Ramos (cell line): ENCODE results near the gene LRRN2.
"Not testable (repeated sequence)": the region's sequence is repeated elsewhere in the genome, so short reads cannot be mapped to it uniquely, and the experiment has no call there.

Experiments
- in situ Hi-C: fragments of 300-500 bp; cut with MboI; formaldehyde crosslinking; loops from one replicate; pipeline ENCODE4 v1.14.3; 2022; ENCODE audit warnings: low sequenced_read_pairs; ENCODE audit not compliant: unreplicated experiment

Gene LRRN2

GRCh38 chr1:204641936-204642335 is 43.6 kb downstream of the LRRN2 start:
- in situ Hi-C loops = no loop called here

GRCh38 chr1:204641455-204641854 is 44.1 kb downstream of the LRRN2 start:
- in situ Hi-C loops = no loop called here

GRCh38 chr1:204640578-204640977 is 45.0 kb downstream of the LRRN2 start:
- in situ Hi-C loops = no loop called here

GRCh38 chr1:204634260-204634910 is 51.2 kb downstream of the LRRN2 start:
- in situ Hi-C loops = no loop called here

- in situ Hi-C loops = no loop called here
Measured at GRCh38 chr1:204633665-204634064, 51.9 kb downstream of the LRRN2 start.

- in situ Hi-C loops = no loop called here
Measured at GRCh38 chr1:204630132-204630905, 55.2 kb downstream of the LRRN2 start.

- in situ Hi-C loops = not testable (repeated sequence)
Measured at GRCh38 chr1:204629459-204629858, 56.1 kb downstream of the LRRN2 start.

GRCh38 chr1:204628868-204629267 is 56.7 kb downstream of the LRRN2 start:
- in situ Hi-C loops = no loop called here

GRCh38 chr1:204627436-204627835 is 58.1 kb downstream of the LRRN2 start:
- in situ Hi-C loops = no loop called here

GRCh38 chr1:204626381-204626780 is 59.2 kb downstream of the LRRN2 start:
- in situ Hi-C loops = no loop called here

GRCh38 chr1:204624631-204625216 is 60.8 kb downstream of the LRRN2 start:
- in situ Hi-C loops = no loop called here

- in situ Hi-C loops = no loop called here
Measured at GRCh38 chr1:204623894-204624361, 61.6 kb downstream of the LRRN2 start.

GRCh38 chr1:204623365-204623893 is 62.1 kb downstream of the LRRN2 start:
- in situ Hi-C loops = no loop called here

GRCh38 chr1:204621996-204622395 is 63.5 kb downstream of the LRRN2 start:
- in situ Hi-C loops = no loop called here

- in situ Hi-C loops = no loop called here
Measured at GRCh38 chr1:204621396-204621795, 64.1 kb downstream of the LRRN2 start.

- in situ Hi-C loops = no loop called here
Measured at GRCh38 chr1:204619721-204620120, 65.8 kb downstream of the LRRN2 start.

GRCh38 chr1:204618148-204618760 is 67.3 kb downstream of the LRRN2 start:
- in situ Hi-C loops = no loop called here

- in situ Hi-C loops = no loop called here
Measured at GRCh38 chr1:204617256-204618147, 68.0 kb downstream of the LRRN2 start.

- in situ Hi-C loops = no loop called here
Measured at GRCh38 chr1:204616641-204617040, 68.9 kb downstream of the LRRN2 start.

GRCh38 chr1:204615881-204616280 is 69.7 kb downstream of the LRRN2 start:
- in situ Hi-C loops = no loop called here
